22Rv1 (cell line): ENCODE data around the gene PAPPA.

ENCODE experiments used
- H3K27ac ChIP-seq: fragments of 450-650 bp; 2 replicates; pipeline ENCODE4 v1.5.1; 2017
- ZFX ChIP-seq: fragments of 450-650 bp; IDR thresholded peaks from 2 replicates; pipeline ENCODE4 v1.6.1; 2017; ENCODE audit warnings: antibody characterized with exemption, borderline replicate concordance
- TF ChIP-seq, protein P1 (sequence below): fragments of 450-650 bp; IDR thresholded peaks from 2 replicates; pipeline ENCODE4 v1.5.1; 2017; ENCODE audit warnings: mild to moderate bottlenecking

The PAPPA gene

GRCh38 chr9:116198344-116198743, 44.8 kb downstream of the PAPPA start:
- H3K27ac ChIP-seq = no peak overlapping the region
- TF ChIP-seq, protein P1, sequence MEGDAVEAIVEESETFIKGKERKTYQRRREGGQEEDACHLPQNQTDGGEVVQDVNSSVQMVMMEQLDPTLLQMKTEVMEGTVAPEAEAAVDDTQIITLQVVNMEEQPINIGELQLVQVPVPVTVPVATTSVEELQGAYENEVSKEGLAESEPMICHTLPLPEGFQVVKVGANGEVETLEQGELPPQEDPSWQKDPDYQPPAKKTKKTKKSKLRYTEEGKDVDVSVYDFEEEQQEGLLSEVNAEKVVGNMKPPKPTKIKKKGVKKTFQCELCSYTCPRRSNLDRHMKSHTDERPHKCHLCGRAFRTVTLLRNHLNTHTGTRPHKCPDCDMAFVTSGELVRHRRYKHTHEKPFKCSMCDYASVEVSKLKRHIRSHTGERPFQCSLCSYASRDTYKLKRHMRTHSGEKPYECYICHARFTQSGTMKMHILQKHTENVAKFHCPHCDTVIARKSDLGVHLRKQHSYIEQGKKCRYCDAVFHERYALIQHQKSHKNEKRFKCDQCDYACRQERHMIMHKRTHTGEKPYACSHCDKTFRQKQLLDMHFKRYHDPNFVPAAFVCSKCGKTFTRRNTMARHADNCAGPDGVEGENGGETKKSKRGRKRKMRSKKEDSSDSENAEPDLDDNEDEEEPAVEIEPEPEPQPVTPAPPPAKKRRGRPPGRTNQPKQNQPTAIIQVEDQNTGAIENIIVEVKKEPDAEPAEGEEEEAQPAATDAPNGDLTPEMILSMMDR = no peak
- no peak for TF ChIP-seq ZFX

DNA sequence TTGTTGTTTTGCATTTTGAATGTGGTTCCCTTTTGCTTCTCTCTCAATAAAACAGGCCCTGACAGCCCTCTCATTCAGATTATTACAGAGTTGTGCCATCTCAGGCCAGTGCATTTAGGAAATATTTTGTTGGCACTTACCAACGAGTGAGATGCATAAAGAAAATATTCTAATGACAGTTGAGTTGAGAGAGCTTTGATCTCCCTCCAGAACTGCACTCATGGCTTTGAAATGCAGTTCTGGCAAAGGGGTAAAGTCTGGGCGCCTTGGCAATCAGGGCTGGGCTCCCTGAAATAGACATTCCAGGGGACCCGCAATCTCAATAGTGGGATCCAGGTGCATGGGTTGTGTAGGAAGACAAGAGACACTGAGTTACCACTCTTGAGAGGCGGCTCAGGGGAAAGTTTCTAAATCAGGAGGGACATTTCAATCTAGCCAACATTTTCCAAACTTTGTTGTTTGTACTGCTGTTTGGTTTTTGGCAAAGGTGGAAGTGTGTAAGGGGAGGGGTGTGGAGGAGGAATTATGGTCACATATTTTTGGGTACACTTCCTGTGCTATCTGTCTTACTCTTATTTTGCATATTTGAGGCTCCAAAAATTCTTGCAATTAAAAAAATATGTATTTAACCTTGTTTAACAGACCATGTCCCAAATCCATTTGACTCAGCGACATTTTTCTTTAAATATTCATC, 48.8 kb downstream of the PAPPA start:
- TF ChIP-seq, protein P1 = no peak
- TF ChIP-seq ZFX = no peak

GRCh38 chr9:116204252-116204882, 50.8 kb downstream of the PAPPA start:
- TF ChIP-seq ZFX = no peak
- TF ChIP-seq, protein P1 = no peak
- H3K27ac ChIP-seq = no peak overlapping the region

More for the DNA sequence above, 48.8 kb downstream of the PAPPA start:
- H3K27ac ChIP-seq = no peak overlapping the region

- TF ChIP-seq, protein P1 = no peak
- no peak for TF ChIP-seq ZFX
- no peak overlapping the region for H3K27ac ChIP-seq
Measured at GRCh38 chr9:116207371-116208111, 54.0 kb downstream of the PAPPA start.

GRCh38 chr9:116208417-116209232, 55.0 kb downstream of the PAPPA start:
- TF ChIP-seq, protein P1 = no peak
- TF ChIP-seq ZFX = no peak
- H3K27ac ChIP-seq = no peak overlapping the region

- H3K27ac ChIP-seq = no peak overlapping the region
- TF ChIP-seq, protein P1 = no peak
Measured at GRCh38 chr9:116209414-116210116, 56.0 kb downstream of the PAPPA start.
